WTC11 (cell line): ENCODE results near the gene LRRC63. TPM values are rescaled to one million over a fixed set of nuclear protein-coding genes. Genes with fewer than 3 reads are reported as not detected.

Experiments
- ATAC-seq: fragments of 200-7000 bp; cut with Tn5 transposase; 2 replicates; pipeline ENCODE4 v1.10.0; 2021; ENCODE audit warnings: mild to moderate bottlenecking, moderate library complexity
- CTCF ChIA-PET: fragments of 300-600 bp; sonication (Branson Sonifier 250); formaldehyde crosslinking; loops from one replicate; lab custom pipeline; 2021; ENCODE audit warnings: antibody characterized with exemption; lab: Charles Lee
- POLR2A ChIA-PET: fragments of 350-600 bp; sonication (Branson Sonifier 250); formaldehyde crosslinking; loops from one replicate; lab custom pipeline; 2021; ENCODE audit warnings: antibody characterized with exemption; lab: Charles Lee
- DNase-seq: peaks from one replicate; pipeline ENCODE4 v3.0.0; 2021; ENCODE audit warnings: low spot score
- H3K27ac Mint-ChIP-seq: 2 replicates; pipeline ENCODE4 v1.8.0; 2021; ENCODE audit warnings: mixed read lengths
- H3K27me3 Mint-ChIP-seq: 2 replicates; pipeline ENCODE4 v1.8.0; 2021; ENCODE audit warnings: low read depth, mild to moderate bottlenecking, moderate library complexity, mixed read lengths
- H3K36me3 Mint-ChIP-seq: 2 replicates; pipeline ENCODE4 v1.8.0; 2021; ENCODE audit warnings: mixed read lengths
- H3K4me1 Mint-ChIP-seq: 2 replicates; pipeline ENCODE4 v1.8.0; 2022; ENCODE audit warnings: mixed read lengths
- H3K4me3 Mint-ChIP-seq: 2 replicates; pipeline ENCODE4 v1.8.0; 2021; ENCODE audit warnings: mild to moderate bottlenecking, moderate library complexity, mixed read lengths
- H3K9me3 Mint-ChIP-seq: 2 replicates; pipeline ENCODE4 v1.8.0; 2021; ENCODE audit warnings: mixed read lengths
- ELF4 ChIP-seq: sonication (generic); formaldehyde crosslinking; IDR thresholded peaks from 2 replicates; pipeline ENCODE4 v1.8.1; 2022; ENCODE audit warnings: low read depth, mild to moderate bottlenecking, moderate library complexity, missing genetic modification reagents
- GRHL2 ChIP-seq: fragments of 250-450 bp; sonication (Bioruptor Pico); IDR thresholded peaks from 2 replicates; pipeline ENCODE4 v1.8.0; 2022; ENCODE audit warnings: mild to moderate bottlenecking, moderate library complexity; ENCODE audit not compliant: insufficient replicate concordance, severe bottlenecking
- IRF2 ChIP-seq: sonication (generic); formaldehyde crosslinking; IDR thresholded peaks from 2 replicates; pipeline ENCODE4 v1.8.0; 2022; ENCODE audit warnings: low read depth, missing genetic modification reagents, borderline replicate concordance
- KAT7 ChIP-seq: sonication (generic); formaldehyde crosslinking; IDR thresholded peaks from 2 replicates; pipeline ENCODE4 v1.8.1; 2023; ENCODE audit warnings: missing genetic modification reagents, mild to moderate bottlenecking, borderline replicate concordance
- MXD4 ChIP-seq: fragments of 250-450 bp; sonication (Bioruptor Pico); IDR thresholded peaks from 2 replicates; pipeline ENCODE4 v1.8.0; 2021; ENCODE audit warnings: mild to moderate bottlenecking, moderate library complexity, borderline replicate concordance
- NFE2L1 ChIP-seq: sonication (generic); formaldehyde crosslinking; IDR thresholded peaks from 2 replicates; pipeline ENCODE4 v1.8.1; 2023; ENCODE audit warnings: missing genetic modification reagents
- NFYB ChIP-seq: sonication (generic); formaldehyde crosslinking; conservative IDR thresholded peaks from 2 replicates; pipeline ENCODE4 v1.8.0; 2022; ENCODE audit warnings: low read depth, missing genetic modification reagents
- NR1H2 ChIP-seq: sonication (generic); formaldehyde crosslinking; IDR thresholded peaks from 2 replicates; pipeline ENCODE4 v1.9.0; 2021; ENCODE audit warnings: mild to moderate bottlenecking, moderate library complexity, missing genetic modification reagents
- PRRX2 ChIP-seq: fragments of 250-450 bp; sonication (Bioruptor Pico); IDR thresholded peaks from 2 replicates; pipeline ENCODE4 v1.8.0; 2021; ENCODE audit warnings: mild to moderate bottlenecking
- RORB ChIP-seq: fragments of 250-450 bp; sonication (Bioruptor Pico); IDR thresholded peaks from 2 replicates; pipeline ENCODE4 v1.9.0; 2021; ENCODE audit warnings: mild to moderate bottlenecking
- SOX15 ChIP-seq: fragments of 250-450 bp; sonication (Bioruptor Pico); IDR thresholded peaks from 2 replicates; pipeline ENCODE4 v1.9.0; 2021; ENCODE audit warnings: mild to moderate bottlenecking
- ZBTB21 ChIP-seq: sonication (generic); formaldehyde crosslinking; IDR thresholded peaks from 2 replicates; pipeline ENCODE4 v1.8.1; 2023; ENCODE audit warnings: mild to moderate bottlenecking, missing genetic modification reagents, borderline replicate concordance
- ZNF219 ChIP-seq: sonication (generic); formaldehyde crosslinking; IDR thresholded peaks from 2 replicates; pipeline ENCODE4 v1.8.0; 2023; ENCODE audit warnings: missing genetic modification reagents, mild to moderate bottlenecking, borderline replicate concordance
- total RNA-seq: library from RNA; stranded (reverse); gene quantifications from 3 replicates; pipeline ENCODE4 v1.2.3, GENCODE V29; 2021
- TF ChIP-seq, protein P1 (sequence below): fragments of 250-450 bp; sonication (Bioruptor Pico); conservative IDR thresholded peaks from 2 replicates; pipeline ENCODE4 v1.9.0; 2021; ENCODE audit warnings: mild to moderate bottlenecking
- TF ChIP-seq, protein P2 (sequence below): fragments of 250-450 bp; sonication (Bioruptor Pico); IDR thresholded peaks from 2 replicates; pipeline ENCODE4 v1.8.0; 2021; ENCODE audit warnings: mild to moderate bottlenecking
- TF ChIP-seq, protein P3 (sequence below): fragments of 250-450 bp; sonication (Bioruptor Pico); IDR thresholded peaks from 2 replicates; pipeline ENCODE4 v1.9.0; 2021; ENCODE audit warnings: mild to moderate bottlenecking
- TF ChIP-seq, protein P4 (sequence below): sonication (generic); formaldehyde crosslinking; IDR thresholded peaks from 2 replicates; pipeline ENCODE4 v1.8.0; 2022; ENCODE audit warnings: mild to moderate bottlenecking, missing genetic modification reagents
- TF ChIP-seq, protein P5 (sequence below): sonication (generic); formaldehyde crosslinking; IDR thresholded peaks from 2 replicates; pipeline ENCODE4 v1.8.0; 2022; ENCODE audit warnings: mild to moderate bottlenecking, missing genetic modification reagents
- TF ChIP-seq, protein P6 (sequence below): sonication (generic); formaldehyde crosslinking; conservative IDR thresholded peaks from 2 replicates; pipeline ENCODE4 v1.8.1; 2022; ENCODE audit warnings: mild to moderate bottlenecking, missing genetic modification reagents
- TF ChIP-seq, protein P7 (sequence below): sonication (generic); formaldehyde crosslinking; IDR thresholded peaks from 2 replicates; pipeline ENCODE4 v1.8.0; 2023; ENCODE audit warnings: missing genetic modification reagents
- TF ChIP-seq, protein P8 (sequence below): fragments of 250-450 bp; sonication (Bioruptor Pico); IDR thresholded peaks from 2 replicates; pipeline ENCODE4 v2.1.2; 2022; ENCODE audit warnings: mild to moderate bottlenecking, moderate library complexity
- TF ChIP-seq, protein P9 (sequence below): sonication (generic); formaldehyde crosslinking; IDR thresholded peaks from 2 replicates; pipeline ENCODE4 v1.8.1; 2023; ENCODE audit warnings: mild to moderate bottlenecking, missing genetic modification reagents, moderate library complexity

LRRC63 gene
- total RNA-seq, 1 experiment from 2014 or later, result not detected

DNA sequence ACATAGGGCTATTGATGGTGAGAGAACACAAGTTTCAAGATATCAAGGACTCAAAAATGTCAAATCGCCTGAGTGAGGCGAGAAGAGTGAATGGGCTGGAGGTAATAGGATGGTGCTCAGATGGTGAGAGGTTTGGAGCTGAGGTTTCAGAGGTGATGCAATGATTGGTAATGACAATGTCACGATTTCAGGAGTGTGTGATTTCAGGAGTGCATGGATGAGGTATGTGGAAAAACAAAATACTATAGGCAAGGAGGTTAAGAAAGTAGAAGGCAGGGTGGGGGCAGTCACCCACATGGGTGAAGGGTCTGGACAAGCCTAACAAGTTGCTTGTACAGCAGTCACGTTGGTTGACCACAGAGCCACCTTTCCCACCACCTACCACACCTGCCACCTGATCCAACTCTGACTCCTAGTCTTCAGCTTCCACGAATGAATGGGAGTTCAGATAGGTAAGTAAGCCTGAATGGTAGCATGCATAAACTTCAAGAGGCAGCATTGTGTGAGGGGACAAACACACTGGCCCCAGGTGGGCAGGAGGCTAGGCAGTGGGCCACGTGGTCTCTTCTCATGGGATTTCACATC lies 103.9 kb downstream of the LRRC63 start:
- Mint-ChIP-seq H3K4me1 (peaks cover 4% of the 10 kb centered on the region), H3K36me3 (no peaks in the 10 kb centered on the region), H3K9me3 (peaks cover 20% of the 10 kb centered on the region), H3K27ac (no peak overlapping the region)
- no peak for DNase-seq
- CTCF ChIA-PET, result no interaction called here
- TF ChIP-seq NFE2L1 (CRISPR knock-in tag) (no peak), NFYB (CRISPR knock-in tag) (no peak), GRHL2 (CRISPR knock-in tag) (no peak), MXD4 (CRISPR knock-in tag) (no peak), ZNF219 (no peak), KAT7 (no peak)
- TF ChIP-seq, protein P1, sequence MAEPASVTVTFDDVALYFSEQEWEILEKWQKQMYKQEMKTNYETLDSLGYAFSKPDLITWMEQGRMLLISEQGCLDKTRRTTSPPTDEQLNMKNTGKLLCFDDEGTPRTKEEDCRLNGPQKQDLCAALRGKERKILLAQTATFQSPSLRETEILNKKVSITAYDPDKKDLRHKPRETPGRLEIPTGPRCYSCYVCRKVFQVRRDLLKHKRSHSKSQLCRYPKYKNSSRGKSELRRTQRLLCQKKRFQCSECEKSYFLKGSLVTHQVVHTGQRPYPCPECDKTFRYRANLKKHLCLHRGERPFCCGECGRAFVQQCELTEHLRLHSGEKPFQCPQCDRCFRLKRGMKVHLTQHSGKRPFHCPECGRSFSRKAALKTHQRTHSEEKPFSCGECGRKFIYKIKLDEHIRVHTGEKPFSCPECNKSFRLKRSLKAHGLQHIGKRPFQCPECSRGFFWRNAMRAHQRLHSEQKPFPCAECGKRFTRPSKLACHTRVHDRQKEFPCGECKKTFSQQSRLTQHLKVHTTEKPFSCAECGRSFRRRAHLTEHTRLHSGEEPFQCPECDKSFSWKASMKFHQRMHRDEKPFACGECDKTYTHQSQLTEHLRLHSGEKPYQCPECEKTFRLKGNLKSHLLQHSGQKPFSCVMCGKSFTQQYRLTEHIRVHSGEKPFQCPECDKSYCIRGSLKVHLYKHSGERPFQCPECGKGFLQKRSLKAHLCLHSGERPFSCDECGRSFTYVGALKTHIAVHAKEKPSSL (CRISPR knock-in tag), result no peak
- TF ChIP-seq, protein P2, sequence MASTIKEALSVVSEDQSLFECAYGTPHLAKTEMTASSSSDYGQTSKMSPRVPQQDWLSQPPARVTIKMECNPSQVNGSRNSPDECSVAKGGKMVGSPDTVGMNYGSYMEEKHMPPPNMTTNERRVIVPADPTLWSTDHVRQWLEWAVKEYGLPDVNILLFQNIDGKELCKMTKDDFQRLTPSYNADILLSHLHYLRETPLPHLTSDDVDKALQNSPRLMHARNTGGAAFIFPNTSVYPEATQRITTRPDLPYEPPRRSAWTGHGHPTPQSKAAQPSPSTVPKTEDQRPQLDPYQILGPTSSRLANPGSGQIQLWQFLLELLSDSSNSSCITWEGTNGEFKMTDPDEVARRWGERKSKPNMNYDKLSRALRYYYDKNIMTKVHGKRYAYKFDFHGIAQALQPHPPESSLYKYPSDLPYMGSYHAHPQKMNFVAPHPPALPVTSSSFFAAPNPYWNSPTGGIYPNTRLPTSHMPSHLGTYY (CRISPR knock-in tag), result no peak
- TF ChIP-seq, protein P3, sequence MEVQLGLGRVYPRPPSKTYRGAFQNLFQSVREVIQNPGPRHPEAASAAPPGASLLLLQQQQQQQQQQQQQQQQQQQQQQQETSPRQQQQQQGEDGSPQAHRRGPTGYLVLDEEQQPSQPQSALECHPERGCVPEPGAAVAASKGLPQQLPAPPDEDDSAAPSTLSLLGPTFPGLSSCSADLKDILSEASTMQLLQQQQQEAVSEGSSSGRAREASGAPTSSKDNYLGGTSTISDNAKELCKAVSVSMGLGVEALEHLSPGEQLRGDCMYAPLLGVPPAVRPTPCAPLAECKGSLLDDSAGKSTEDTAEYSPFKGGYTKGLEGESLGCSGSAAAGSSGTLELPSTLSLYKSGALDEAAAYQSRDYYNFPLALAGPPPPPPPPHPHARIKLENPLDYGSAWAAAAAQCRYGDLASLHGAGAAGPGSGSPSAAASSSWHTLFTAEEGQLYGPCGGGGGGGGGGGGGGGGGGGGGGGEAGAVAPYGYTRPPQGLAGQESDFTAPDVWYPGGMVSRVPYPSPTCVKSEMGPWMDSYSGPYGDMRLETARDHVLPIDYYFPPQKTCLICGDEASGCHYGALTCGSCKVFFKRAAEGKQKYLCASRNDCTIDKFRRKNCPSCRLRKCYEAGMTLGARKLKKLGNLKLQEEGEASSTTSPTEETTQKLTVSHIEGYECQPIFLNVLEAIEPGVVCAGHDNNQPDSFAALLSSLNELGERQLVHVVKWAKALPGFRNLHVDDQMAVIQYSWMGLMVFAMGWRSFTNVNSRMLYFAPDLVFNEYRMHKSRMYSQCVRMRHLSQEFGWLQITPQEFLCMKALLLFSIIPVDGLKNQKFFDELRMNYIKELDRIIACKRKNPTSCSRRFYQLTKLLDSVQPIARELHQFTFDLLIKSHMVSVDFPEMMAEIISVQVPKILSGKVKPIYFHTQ (CRISPR knock-in tag), result no peak
- TF ChIP-seq, protein P4, sequence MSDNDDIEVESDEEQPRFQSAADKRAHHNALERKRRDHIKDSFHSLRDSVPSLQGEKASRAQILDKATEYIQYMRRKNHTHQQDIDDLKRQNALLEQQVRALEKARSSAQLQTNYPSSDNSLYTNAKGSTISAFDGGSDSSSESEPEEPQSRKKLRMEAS (CRISPR knock-in tag), result no peak
- TF ChIP-seq, all 79 proteins: peak for 0
- no peak overlapping the region for H3K4me3 Mint-ChIP-seq
- H3K27me3 Mint-ChIP-seq, result peaks cover 42% of the 10 kb centered on the region
- POLR2A ChIA-PET, result no interaction called here
- no peak for ATAC-seq

DNA sequence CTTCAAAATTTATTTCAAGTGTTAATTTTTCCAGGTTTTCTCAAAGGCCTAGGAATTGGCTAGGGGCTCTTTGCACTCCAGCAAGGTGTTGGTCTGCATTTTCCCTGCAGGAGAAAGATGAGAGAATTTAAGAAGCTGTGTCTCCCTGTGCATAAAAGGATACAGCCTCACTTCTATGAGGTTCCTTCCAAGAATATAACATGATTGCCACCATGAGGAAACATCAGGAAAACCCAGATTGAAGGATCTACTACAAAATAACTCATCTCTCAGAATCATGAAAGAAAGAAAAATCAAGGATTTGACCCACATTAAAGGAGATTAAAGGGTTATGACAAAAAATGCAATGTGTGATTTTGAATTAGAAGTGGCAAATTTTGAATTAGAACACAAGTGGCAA lies 105.4 kb downstream of the LRRC63 start:
- POLR2A ChIA-PET, result no interaction called here
- Mint-ChIP-seq H3K27me3 (peaks cover 49% of the 10 kb centered on the region), H3K36me3 (no peaks in the 10 kb centered on the region), H3K9me3 (peaks cover 9% of the 10 kb centered on the region), H3K4me1 (peaks cover 7% of the 10 kb centered on the region), H3K4me3 (no peak overlapping the region), H3K27ac (no peak overlapping the region)
- DNase-seq (no peak), ATAC-seq (no peak)
- CTCF ChIA-PET, result no interaction called here
- TF ChIP-seq, protein P5, sequence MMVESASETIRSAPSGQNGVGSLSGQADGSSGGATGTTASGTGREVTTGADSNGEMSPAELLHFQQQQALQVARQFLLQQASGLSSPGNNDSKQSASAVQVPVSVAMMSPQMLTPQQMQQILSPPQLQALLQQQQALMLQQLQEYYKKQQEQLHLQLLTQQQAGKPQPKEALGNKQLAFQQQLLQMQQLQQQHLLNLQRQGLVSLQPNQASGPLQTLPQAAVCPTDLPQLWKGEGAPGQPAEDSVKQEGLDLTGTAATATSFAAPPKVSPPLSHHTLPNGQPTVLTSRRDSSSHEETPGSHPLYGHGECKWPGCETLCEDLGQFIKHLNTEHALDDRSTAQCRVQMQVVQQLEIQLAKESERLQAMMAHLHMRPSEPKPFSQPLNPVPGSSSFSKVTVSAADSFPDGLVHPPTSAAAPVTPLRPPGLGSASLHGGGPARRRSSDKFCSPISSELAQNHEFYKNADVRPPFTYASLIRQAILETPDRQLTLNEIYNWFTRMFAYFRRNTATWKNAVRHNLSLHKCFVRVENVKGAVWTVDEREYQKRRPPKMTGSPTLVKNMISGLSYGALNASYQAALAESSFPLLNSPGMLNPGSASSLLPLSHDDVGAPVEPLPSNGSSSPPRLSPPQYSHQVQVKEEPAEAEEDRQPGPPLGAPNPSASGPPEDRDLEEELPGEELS (CRISPR knock-in tag), result no peak
- no peak for TF ChIP-seq RORB
- TF ChIP-seq SOX15, result no peak
- TF ChIP-seq, protein P6, sequence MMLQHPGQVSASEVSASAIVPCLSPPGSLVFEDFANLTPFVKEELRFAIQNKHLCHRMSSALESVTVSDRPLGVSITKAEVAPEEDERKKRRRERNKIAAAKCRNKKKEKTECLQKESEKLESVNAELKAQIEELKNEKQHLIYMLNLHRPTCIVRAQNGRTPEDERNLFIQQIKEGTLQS, result no peak
- no peak for TF ChIP-seq PRRX2
- TF ChIP-seq ELF4, result no peak
- TF ChIP-seq, protein P7, sequence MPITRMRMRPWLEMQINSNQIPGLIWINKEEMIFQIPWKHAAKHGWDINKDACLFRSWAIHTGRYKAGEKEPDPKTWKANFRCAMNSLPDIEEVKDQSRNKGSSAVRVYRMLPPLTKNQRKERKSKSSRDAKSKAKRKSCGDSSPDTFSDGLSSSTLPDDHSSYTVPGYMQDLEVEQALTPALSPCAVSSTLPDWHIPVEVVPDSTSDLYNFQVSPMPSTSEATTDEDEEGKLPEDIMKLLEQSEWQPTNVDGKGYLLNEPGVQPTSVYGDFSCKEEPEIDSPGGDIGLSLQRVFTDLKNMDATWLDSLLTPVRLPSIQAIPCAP (CRISPR knock-in tag), result no peak
- TF ChIP-seq ZBTB21 (CRISPR knock-in tag), result no peak
- TF ChIP-seq NR1H2 (CRISPR knock-in tag), result no peak
- TF ChIP-seq, protein P8, sequence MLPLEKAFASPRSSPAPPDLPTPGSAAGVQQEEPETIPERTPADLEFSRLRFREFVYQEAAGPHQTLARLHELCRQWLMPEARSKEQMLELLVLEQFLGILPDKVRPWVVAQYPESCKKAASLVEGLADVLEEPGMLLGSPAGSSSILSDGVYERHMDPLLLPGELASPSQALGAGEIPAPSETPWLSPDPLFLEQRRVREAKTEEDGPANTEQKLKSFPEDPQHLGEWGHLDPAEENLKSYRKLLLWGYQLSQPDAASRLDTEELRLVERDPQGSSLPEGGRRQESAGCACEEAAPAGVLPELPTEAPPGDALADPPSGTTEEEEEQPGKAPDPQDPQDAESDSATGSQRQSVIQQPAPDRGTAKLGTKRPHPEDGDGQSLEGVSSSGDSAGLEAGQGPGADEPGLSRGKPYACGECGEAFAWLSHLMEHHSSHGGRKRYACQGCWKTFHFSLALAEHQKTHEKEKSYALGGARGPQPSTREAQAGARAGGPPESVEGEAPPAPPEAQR (CRISPR knock-in tag), result no peak
- TF ChIP-seq, protein P9, sequence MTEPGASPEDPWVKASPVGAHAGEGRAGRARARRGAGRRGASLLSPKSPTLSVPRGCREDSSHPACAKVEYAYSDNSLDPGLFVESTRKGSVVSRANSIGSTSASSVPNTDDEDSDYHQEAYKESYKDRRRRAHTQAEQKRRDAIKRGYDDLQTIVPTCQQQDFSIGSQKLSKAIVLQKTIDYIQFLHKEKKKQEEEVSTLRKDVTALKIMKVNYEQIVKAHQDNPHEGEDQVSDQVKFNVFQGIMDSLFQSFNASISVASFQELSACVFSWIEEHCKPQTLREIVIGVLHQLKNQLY (CRISPR knock-in tag), result no peak
- TF ChIP-seq IRF2 (CRISPR knock-in tag), result no peak
